Neural cell (in vitro differentiated cells): ENCODE measurements around the gene ZFYVE28. TPM values are rescaled to one million over a fixed set of nuclear protein-coding genes. Genes with fewer than 3 reads are reported as not detected.

Source experiments
- H2AFZ ChIP-seq: fragments of 200-600, 300-800 bp; sonication (generic), shearing (Covaris generic); 2 replicates; pipeline ENCODE4 v1.6.0; 2014; ENCODE audit warnings: low read depth, mild to moderate bottlenecking, antibody characterized with exemption, low read length, moderate library complexity
- H3F3A ChIP-seq: fragments of 200-600 bp; shearing (Covaris generic); 2 replicates; pipeline ENCODE4 v1.6.1; 2016; ENCODE audit warnings: mild to moderate bottlenecking, moderate library complexity, mixed read lengths, antibody characterized with exemption, low read length; ENCODE audit not compliant: insufficient read depth, poor library complexity, severe bottlenecking
- H3K27ac ChIP-seq: fragments of 200-600, 300-800 bp; sonication (generic), shearing (Covaris generic); 2 replicates; pipeline ENCODE4 v1.5.1; 2014; ENCODE audit warnings: mild to moderate bottlenecking, low read length, moderate library complexity
- H3K27me3 ChIP-seq: fragments of 300-800, 200-600 bp; sonication (generic), shearing (Covaris generic); 2 replicates; pipeline ENCODE4 v1.6.0; 2014; ENCODE audit warnings: mild to moderate bottlenecking, low read depth, low read length, moderate library complexity; ENCODE audit not compliant: insufficient read depth
- H3K36me3 ChIP-seq: fragments of 300-800, 200-600 bp; sonication (generic), shearing (Covaris generic); 2 replicates; pipeline ENCODE4 v1.5.1; 2014; ENCODE audit warnings: mild to moderate bottlenecking, antibody characterized with exemption, low read length, moderate library complexity; ENCODE audit not compliant: insufficient read depth
- H3K4me2 ChIP-seq: fragments of 300-800, 200-600 bp; sonication (generic), shearing (Covaris generic); 2 replicates; pipeline ENCODE4 v1.6.0; 2014; ENCODE audit warnings: mild to moderate bottlenecking, low read length
- H3K4me3 ChIP-seq: fragments of 300-800, 200-600 bp; sonication (generic), shearing (Covaris generic); 2 replicates; pipeline ENCODE4 v1.5.1; 2014; ENCODE audit warnings: mild to moderate bottlenecking, low read length, moderate library complexity
- H3K79me2 ChIP-seq: fragments of 200-600 bp; shearing (Covaris generic); replicated peaks from 2 replicates; pipeline ENCODE4 v1.6.0; 2014; ENCODE audit warnings: mild to moderate bottlenecking, low read length, moderate library complexity; ENCODE audit not compliant: insufficient read depth
- H3K9ac ChIP-seq: fragments of 300-800, 200-600 bp; sonication (generic), shearing (Covaris generic); 2 replicates; pipeline ENCODE4 v1.6.1; 2016; ENCODE audit warnings: mild to moderate bottlenecking, low read length, mixed read lengths
- H3K9me2 ChIP-seq: fragments of 200-600 bp; shearing (Covaris generic); 2 replicates; pipeline ENCODE4 v1.6.1; 2016; ENCODE audit warnings: mild to moderate bottlenecking, low read length, mixed read lengths; ENCODE audit not compliant: insufficient read depth
- H3K9me3 ChIP-seq: fragments of 200-600, 300-800 bp; sonication (generic), shearing (Covaris generic); 2 replicates; pipeline ENCODE4 v1.6.1; 2016; ENCODE audit warnings: mild to moderate bottlenecking, mixed run types, low read length, moderate library complexity, mixed read lengths
- H4K20me1 ChIP-seq: fragments of 200-600 bp; shearing (Covaris generic); 2 replicates; pipeline ENCODE4 v1.6.1; 2016; ENCODE audit warnings: mild to moderate bottlenecking, mixed run types; ENCODE audit not compliant: insufficient read depth
- EP300 ChIP-seq: fragments of 450-650 bp; conservative IDR thresholded peaks from 2 replicates; pipeline ENCODE4 v1.6.1; 2014; ENCODE audit warnings: antibody characterized with exemption, mild to moderate bottlenecking, moderate library complexity; ENCODE audit not compliant: poor library complexity, severe bottlenecking
- EZH2 ChIP-seq: fragments of 200-600, 300-800 bp; shearing (Covaris generic), sonication (generic); IDR thresholded peaks from 2 replicates; pipeline ENCODE4 v1.6.1; 2014; ENCODE audit warnings: antibody characterized with exemption, low read length, borderline replicate concordance, mild to moderate bottlenecking; ENCODE audit not compliant: insufficient read depth, poor library complexity, severe bottlenecking
- MXI1 ChIP-seq: fragments of 450-650 bp; conservative IDR thresholded peaks from 2 replicates; pipeline ENCODE4 v1.6.1; 2014; ENCODE audit warnings: antibody characterized with exemption, mild to moderate bottlenecking; ENCODE audit not compliant: poor library complexity, severe bottlenecking
- RAD21 ChIP-seq: fragments of 450-650 bp; conservative IDR thresholded peaks from 2 replicates; pipeline ENCODE4 v1.6.1; 2014; ENCODE audit warnings: antibody characterized with exemption, mild to moderate bottlenecking, moderate library complexity
- TAF1 ChIP-seq: IDR thresholded peaks from 2 replicates; pipeline ENCODE4 v1.6.1; 2012; ENCODE audit warnings: low read depth
- polyA plus RNA-seq: library from polyadenylated mRNA; depleted of rRNA; stranded (reverse); fragments of >200 nt; gene quantifications from 2 replicates; pipeline ENCODE4 v1.2.3, GENCODE V29; 2014
- TF ChIP-seq, protein P1 (sequence below): fragments of 450-650 bp; IDR thresholded peaks from 2 replicates; pipeline ENCODE4 v1.5.1; 2014; ENCODE audit warnings: antibody characterized with exemption, mild to moderate bottlenecking, moderate library complexity; ENCODE audit not compliant: poor library complexity, severe bottlenecking
- TF ChIP-seq, protein P2 (sequence below): IDR thresholded peaks from 2 replicates; pipeline ENCODE4 v1.6.1; 2012; ENCODE audit warnings: borderline replicate concordance

Gene ZFYVE28
- polyA plus RNA-seq, 1 donor from 2014 or later, result 2.4 TPM

DNA sequence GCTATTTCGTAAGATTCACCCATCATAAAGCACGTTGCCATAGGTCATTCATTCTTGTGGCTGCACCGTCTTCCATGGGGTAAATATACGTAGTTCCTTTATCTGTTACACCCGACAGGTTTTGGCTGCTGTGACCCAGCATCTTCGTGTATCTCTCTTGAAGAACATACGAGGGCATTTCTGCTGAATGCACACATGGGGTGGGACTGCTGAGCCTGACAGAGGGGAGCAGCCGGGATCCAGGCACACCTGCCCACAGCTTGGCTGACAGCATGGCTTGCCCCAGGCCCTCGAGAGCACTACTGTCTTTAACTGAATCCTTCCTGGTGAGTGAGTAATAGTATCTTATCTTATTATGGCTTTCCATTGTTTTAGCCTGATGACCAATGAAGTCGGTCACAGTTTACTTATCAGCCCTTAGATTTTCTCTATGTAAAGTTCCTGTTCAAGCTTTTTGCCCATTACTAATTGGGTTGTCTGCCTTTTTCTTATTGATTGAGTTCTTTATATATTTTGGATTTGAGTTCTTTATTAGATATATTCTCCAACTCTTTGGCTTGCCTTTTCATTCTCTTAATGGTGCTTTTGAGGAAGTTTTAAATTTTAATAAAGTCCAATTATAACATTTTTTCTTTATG lies 111.6 kb downstream of the ZFYVE28 start (continued):
- TF ChIP-seq MXI1, result no peak

DNA sequence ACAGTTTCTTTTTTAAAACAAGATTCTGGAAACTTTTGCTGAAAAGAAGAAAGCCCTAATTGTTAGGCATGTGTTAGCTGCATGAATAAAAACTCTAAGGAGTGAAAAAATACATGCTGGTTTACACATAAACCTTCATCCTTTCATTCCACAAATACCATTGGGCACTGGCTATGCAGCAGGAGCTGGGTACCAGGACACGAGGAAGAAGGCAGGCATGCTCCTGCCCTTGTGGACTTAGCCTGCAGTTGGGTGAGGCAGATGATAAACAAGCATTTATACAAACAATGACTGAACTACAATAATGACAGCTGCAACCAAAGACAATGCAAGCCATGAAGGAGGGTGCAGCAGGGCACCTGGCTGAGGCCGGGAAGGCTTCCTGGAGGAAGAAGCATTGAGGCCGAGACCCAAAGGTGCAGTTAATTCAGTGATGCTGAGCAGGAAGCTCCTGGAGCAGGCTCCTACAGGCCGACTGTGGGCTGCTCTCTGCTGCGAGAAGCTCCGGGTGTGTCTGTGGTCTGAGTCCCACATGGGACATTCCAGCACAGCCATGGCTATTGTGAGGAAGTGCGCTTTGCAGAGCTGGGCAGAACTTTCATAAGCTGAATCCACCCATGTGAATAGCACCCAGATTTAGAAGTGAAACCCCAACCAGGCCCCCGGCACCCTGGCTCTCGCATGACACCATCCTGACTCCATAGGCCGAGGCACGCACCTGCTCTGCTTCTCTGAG lies 112.5 kb downstream of the ZFYVE28 start:
- H3K27ac ChIP-seq, result no peak overlapping the region
- H3K9me3 ChIP-seq, result no peaks in the 10 kb centered on the region
- no peaks in the 10 kb centered on the region for H3K36me3 ChIP-seq
- H3K9ac ChIP-seq, result no peak overlapping the region
- H3K27me3 ChIP-seq, result no peaks in the 10 kb centered on the region
- H3F3A ChIP-seq, result no peaks in the 10 kb centered on the region
- TF ChIP-seq EZH2, result no peak
- H2AFZ ChIP-seq, result no peak overlapping the region
- H3K4me3 ChIP-seq, result no peak overlapping the region
- no peaks in the 10 kb centered on the region for H4K20me1 ChIP-seq
- H3K4me2 ChIP-seq, result no peak overlapping the region
- no peaks in the 10 kb centered on the region for H3K9me2 ChIP-seq
- no peaks in the 10 kb centered on the region for H3K79me2 ChIP-seq

DNA sequence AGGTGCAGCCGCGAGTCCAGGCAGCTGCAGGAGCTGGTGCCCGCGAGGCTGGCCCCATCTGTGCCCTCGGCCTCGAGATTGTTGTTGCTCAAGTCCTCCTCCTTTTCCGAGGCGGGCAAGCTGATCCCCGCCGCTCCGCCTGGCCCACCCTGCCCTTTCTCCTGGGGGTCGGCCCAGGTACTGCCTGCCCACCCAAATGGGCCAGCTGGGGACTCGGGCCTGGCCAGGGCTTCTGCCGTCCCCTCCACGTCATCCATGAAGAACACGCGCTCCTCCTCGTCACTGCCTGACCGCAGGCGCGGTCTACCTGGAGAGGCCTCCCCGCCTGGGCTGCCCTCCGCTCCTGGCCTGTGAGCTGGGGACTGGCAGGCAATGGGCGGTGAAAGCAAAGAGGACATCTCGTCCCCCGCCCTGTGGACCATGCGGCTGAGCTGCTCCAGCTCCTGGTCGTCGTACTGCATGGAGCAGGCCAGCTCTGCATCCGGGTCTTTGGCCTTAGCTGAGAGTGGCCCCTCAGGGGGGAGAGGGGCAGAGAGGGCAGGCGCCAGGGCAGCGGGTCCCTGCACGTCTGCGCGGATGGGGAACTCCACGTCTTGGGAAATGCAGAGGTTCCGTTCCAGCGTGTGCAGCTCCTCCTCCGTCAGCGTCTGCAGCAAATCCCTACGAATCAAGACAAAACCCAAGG lies 113.4 kb downstream of the ZFYVE28 start:
- Histone ChIP-seq H3K27ac (no peak overlapping the region), H3K9me3 (no peaks in the 10 kb centered on the region), H3K9me2 (no peaks in the 10 kb centered on the region), H3K27me3 (no peaks in the 10 kb centered on the region), H2AFZ (no peak overlapping the region), H3F3A (no peaks in the 10 kb centered on the region), H3K4me3 (no peak overlapping the region), H3K36me3 (no peaks in the 10 kb centered on the region), H3K4me2 (no peak overlapping the region), H3K9ac (no peak overlapping the region), H3K79me2 (no peaks in the 10 kb centered on the region), H4K20me1 (no peaks in the 10 kb centered on the region)
- TF ChIP-seq RAD21, result no peak
- no peak for TF ChIP-seq TAF1
- no peak for TF ChIP-seq MXI1
- no peak for TF ChIP-seq EP300
- TF ChIP-seq, protein P1, sequence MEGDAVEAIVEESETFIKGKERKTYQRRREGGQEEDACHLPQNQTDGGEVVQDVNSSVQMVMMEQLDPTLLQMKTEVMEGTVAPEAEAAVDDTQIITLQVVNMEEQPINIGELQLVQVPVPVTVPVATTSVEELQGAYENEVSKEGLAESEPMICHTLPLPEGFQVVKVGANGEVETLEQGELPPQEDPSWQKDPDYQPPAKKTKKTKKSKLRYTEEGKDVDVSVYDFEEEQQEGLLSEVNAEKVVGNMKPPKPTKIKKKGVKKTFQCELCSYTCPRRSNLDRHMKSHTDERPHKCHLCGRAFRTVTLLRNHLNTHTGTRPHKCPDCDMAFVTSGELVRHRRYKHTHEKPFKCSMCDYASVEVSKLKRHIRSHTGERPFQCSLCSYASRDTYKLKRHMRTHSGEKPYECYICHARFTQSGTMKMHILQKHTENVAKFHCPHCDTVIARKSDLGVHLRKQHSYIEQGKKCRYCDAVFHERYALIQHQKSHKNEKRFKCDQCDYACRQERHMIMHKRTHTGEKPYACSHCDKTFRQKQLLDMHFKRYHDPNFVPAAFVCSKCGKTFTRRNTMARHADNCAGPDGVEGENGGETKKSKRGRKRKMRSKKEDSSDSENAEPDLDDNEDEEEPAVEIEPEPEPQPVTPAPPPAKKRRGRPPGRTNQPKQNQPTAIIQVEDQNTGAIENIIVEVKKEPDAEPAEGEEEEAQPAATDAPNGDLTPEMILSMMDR, result no peak
- no peak for TF ChIP-seq EZH2
- TF ChIP-seq, protein P2, sequence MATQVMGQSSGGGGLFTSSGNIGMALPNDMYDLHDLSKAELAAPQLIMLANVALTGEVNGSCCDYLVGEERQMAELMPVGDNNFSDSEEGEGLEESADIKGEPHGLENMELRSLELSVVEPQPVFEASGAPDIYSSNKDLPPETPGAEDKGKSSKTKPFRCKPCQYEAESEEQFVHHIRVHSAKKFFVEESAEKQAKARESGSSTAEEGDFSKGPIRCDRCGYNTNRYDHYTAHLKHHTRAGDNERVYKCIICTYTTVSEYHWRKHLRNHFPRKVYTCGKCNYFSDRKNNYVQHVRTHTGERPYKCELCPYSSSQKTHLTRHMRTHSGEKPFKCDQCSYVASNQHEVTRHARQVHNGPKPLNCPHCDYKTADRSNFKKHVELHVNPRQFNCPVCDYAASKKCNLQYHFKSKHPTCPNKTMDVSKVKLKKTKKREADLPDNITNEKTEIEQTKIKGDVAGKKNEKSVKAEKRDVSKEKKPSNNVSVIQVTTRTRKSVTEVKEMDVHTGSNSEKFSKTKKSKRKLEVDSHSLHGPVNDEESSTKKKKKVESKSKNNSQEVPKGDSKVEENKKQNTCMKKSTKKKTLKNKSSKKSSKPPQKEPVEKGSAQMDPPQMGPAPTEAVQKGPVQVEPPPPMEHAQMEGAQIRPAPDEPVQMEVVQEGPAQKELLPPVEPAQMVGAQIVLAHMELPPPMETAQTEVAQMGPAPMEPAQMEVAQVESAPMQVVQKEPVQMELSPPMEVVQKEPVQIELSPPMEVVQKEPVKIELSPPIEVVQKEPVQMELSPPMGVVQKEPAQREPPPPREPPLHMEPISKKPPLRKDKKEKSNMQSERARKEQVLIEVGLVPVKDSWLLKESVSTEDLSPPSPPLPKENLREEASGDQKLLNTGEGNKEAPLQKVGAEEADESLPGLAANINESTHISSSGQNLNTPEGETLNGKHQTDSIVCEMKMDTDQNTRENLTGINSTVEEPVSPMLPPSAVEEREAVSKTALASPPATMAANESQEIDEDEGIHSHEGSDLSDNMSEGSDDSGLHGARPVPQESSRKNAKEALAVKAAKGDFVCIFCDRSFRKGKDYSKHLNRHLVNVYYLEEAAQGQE, result no peak
